HG02642 (cell line): ENCODE measurements around the gene CFLAR.
"Not testable (repeated sequence)": the region's sequence is repeated elsewhere in the genome, so short reads cannot be mapped to it uniquely, and the experiment has no call there.

Experiments used
- ATAC-seq: cut with Tn5 transposase; IDR thresholded peaks from one replicate; pipeline ENCODE4 v1.9.1; 2021; ENCODE audit warnings: mild to moderate bottlenecking; ENCODE audit not compliant: unreplicated experiment, poor library complexity

Gene CFLAR

DNA sequence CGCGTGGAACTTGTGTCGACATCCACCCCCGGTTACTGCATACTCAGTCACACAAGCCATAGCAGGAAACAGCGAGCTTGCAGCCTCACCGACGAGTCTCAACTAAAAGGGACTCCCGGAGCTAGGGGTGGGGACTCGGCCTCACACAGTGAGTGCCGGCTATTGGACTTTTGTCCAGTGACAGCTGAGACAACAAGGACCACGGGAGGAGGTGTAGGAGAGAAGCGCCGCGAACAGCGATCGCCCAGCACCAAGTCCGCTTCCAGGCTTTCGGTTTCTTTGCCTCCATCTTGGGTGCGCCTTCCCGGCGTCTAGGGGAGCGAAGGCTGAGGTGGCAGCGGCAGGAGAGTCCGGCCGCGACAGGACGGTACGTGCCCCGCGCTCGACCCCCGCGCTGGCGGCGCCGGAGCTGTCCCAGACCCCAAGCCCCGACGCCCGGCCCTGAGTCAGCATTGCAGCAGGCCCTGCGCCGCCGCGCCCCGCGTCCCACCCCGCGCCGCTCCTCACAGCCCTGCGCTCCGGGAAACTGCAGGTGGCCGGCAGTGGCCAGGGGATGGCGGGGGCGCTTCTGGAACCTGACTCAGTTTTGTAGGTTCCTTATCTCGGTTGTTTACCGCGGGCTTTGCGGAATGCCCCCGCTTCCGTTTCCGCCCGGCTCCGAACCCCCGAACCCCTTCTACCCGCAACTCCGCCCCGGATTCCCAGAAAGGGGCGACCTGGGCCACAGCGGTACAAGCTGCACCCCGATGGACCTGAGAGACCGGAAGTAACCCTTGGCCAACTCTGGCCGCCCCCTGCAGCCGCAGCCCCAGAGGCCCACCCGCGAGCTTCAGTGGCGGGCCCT is at the start of gene CFLAR:
Gene CFLAR (plus strand): TSS at position 50 of the 844 bp plus-strand sequence. CDS start 13,702 bp downstream, outside the sequence.
- ATAC-seq: peak; percentile 45

DNA sequence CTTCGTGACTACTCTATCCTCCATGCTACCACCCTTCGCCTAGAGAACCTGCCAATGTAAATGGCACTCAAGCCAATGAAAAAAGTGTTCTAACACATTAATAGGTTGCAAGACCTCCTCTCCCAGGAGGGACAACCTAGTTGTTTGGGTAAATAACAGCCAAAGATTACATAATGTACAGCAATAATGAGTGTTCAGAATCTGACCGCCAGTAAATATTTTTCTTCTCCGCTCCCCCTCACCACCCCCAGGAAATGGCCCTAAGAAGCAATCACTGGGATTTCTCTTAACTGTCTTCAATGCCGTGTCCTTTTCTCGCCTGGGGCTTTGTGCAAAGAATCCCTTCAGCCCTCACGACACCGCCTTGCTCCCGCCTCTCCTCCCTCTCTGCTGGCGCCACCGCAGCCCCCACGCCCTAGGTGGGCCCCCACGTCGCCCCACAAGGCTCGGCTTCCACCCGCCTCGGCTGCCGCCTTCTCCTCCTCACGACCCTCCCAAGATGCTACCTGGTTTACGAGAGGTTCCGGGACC is 45.0 kb upstream of the CFLAR start:
- peak; percentile 24 for ATAC-seq

DNA sequence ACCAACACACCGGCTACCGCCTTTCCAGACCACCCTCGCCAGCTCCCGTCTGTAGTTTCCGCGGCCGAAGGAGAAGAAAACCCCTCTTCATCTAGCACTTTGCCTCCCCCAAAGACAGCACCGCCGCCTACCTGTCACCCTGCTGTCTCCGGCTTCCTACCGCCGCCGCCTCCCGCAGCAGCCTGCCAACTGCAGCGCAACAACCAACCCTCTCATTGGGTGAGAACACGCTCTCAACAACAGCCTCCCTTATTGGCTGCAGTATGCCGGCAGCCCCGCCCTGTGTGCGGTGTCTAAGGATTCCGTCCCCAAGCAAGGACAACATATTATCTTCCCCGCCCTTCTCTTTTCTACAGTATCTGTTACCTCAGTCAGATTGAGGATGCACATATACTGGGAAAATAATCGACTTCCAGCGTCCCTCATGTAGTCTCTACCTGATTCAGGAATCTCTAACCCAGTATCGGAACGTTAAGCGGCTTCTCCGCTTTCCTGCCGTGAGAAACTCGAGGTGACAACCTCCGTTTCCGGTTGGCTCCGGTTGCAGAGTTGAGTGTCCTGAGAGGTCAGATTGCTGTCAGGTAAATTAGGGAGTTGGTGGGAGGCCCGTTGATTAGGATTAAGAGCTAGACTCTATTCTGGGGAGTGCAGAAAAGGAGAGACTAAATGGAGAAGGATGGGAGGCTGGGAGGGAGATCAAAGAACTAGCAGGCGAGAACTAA is 44.3 kb upstream of the CFLAR start, which contains the start of the genes HYCC2 and NDUFB3:
Gene HYCC2 (minus strand): TSS at position 193 of the 722 bp plus-strand sequence. CDS start 47,662 bp downstream, outside the sequence.
Gene NDUFB3 (plus strand): TSS at position 523 of the 722 bp plus-strand sequence. CDS start 6,882 bp downstream, outside the sequence.
- ATAC-seq: peak; percentile 99

DNA sequence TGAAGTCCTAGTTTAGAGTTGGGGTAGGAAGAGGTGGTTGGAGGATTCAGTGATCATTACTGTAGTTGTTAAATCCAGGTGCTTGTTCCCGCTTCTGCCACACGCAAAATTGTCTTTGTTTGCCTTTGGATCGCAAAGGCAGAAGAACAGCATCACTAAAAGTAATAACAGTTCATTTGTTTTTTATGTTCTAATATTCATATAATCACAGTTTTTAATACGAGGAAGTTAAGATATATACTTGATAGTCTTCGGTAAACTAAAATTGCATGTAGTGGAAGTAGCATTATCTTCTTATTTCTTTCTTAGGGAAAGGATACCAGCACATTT is 43.8 kb upstream of the CFLAR start:
- ATAC-seq: peak; percentile 0

DNA sequence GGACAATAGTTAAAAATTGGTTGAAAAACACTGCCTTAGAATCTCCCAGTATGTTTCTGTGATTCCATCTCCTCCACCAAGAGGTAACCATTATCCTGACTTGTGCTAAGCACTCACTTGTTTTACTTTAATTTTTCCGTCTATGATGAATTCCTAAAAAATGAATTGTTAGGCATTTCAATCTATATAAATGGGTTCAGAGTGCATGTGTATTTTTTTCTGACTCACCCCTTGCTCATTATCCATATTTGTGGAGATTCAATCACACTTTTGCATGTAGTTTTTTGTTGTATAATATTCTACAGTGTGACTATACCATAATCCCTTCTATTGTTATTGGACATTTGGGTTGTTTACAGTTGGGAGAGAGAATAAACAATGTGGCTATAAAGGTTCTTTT is 42.9 kb upstream of the CFLAR start:
- no peak for ATAC-seq

DNA sequence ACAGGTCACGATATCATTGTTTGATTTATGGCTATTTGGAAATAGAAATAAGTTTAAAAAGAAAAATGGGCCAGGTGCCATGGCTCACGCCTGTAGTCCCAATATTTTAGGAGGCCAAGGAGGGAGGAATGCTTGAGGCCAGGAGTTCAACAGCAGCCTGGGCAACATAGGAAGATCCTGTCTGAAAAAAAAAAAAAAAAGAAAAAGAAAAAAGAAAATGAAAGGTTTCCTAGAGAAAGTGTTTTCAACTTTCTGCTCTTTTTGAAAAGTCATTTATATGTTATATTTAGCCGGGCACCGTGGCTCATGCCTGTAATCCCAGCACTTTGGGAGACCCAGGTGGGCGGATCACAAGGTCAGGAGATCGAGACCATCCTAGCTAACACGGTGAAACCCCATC is 41.0 kb upstream of the CFLAR start:
- no peak for ATAC-seq

DNA sequence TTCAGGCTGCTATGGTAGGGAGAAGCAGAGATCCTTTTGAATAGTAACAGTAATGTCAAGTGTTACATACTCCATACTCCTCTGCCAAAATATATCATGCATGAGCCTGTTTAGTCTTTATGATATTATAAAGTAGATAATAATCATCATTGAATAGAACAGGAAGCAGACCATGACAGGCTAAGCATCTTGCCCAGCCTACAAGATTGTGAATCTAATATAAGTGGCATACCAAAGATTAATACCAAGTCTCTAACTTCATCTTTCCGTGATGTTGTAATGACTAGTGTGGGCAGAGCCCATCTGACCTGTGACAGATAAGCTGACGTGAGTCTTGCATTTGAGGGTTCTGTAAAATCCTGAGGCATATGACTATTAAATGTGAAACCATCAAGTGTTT is 31.1 kb upstream of the CFLAR start:
- ATAC-seq: no peak

DNA sequence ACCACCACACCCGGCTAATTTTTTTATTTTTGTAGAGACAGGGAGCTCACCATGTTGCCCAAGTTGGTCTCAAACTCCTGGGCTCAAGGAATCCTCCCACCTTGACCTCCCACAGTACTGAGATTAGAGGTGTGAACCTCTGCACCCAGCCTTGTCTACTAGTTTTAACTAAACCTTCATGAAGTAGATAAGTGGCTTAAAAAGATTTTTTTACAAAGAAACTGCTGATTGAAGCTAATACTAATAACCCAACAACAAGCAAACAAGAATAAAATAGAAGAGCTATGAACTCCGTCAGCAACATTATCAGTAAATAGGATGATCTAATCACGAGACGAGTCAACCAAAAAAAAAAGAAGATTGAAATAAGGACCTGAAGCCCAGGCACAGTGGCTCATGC is 25.4 kb upstream of the CFLAR start:
- ATAC-seq: no peak

DNA sequence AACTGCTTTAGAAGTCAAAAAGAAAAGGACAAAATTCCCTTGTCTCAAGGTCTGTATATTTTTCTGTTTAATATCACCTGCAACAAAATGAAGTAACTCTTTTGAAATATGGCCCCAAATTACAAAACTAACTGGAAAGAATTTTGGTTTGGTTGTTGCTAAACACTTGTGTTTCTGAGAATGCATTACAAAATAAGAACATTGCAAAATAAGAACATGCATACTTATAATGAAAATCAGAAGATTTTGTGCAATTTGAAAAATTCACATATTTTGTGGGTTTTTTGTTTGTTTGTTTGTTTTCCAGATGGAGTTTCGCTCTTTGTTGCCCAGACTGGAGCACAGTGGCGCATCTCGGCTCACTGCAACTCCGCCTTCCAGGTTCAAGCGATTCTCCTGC is 22.4 kb upstream of the CFLAR start:
- ATAC-seq: no peak

DNA sequence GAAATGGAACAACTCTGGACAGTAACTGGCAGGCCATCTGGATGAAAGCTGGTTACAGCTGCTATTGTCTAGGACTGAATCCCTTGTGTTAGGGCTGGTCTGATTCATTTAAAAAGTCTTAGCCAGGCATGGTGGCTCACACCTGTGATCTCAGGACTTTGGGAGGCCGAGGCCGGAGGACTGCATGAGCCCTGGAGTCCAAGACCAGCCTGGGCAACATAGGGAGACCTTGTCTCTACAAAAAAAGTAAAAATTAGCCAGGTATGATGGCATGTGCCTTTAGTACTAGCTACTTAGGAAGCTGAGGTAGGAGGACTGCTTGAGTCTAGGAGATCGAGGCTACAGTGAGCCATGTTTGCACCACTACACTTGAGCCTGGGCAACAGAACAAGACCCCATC is 15.5 kb upstream of the CFLAR start:
- ATAC-seq: no peak

DNA sequence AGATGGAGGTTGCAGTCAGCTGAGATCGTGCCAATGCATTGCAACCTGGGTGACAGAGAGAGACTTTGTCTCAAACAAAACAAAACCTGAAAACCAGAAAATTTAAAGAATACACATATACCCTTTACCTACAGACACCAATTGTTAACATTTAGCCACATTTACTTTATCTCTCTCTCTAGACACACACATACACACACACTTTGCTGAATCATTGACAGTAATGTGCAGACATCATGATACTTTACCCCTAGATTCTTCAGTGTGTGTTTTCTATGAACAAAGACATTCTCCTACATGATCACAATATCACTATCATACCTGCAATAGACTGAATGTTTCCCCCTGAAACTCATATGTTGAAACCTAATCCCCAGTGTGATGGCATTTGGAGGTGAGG is 10.2 kb upstream of the CFLAR start:
- ATAC-seq: no peak

DNA sequence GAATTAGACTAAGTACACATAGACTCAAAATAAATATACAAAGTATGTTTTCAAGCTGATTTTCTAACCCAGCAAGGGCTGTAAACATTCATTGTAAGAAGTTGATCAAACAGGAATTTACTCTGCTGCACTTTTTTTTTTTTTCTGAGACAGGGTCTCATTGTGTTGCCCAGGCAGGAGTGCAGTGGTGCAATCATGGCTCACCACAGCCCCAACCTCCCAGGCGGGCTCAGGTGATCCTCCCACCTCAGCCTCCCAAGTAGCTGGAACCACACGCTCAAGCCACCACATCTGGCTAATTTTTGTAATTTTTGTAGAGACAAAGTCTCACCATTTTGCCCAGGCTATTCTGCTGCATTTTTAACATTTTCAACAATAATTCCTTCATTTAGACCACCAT is 8.3 kb upstream of the CFLAR start:
- no peak for ATAC-seq

DNA sequence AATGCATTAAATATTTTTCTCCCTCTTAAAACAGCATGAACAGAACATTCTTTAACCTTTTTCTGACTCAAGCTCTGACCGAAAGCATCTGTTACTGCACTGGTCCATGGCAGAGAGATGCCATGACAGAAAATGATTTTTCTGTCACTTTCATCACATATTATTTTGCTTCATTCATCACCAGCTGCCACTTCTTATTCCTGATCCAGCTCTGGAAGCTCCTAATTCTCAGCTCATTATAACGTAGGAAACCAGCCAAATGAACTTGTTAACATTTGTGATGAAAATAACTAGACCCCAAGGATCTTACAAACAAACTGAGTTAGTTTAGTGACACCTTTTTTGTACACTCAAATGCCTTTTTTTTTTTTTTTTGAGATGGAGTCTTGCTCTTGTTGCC is 7.6 kb upstream of the CFLAR start:
- ATAC-seq: no peak

DNA sequence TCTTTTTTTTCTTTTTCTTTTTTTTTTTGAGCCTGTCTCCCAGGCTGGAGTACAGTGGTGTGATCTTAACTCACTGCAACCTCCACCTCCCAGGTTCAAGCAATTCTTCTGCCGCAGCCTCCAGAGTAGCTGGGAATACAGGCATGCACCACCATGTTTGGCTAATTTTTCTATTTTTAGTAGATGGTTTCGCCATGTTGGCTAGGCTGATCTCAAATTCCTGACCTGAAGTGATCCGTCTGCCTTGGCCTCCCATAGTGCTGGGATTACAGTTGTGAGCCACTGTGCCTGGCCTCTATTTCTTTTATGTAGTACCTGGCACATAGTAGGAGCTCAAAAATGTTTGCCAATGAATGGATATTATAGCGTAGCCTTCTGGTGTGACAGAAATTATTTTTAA is 6.8 kb upstream of the CFLAR start:
- no peak for ATAC-seq

DNA sequence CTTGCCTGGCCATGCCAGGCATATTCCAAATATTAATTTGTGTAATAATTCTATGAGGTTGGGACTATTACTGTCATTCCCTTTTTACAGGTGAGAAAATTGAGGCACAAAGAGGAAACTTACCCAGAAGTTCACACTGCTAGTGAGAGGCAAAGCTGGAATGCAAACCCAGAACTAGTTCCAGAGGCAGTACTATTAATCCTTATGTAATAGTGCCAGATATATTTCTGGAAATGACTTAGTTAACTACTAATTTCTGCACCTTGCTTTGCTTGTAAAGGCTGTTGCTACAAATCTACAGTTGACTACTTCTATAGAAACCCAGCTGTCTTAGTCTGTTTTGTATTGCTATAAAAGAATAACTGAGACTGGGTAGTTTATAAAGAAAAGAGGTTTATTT is 5.3 kb upstream of the CFLAR start:
- ATAC-seq: no peak

DNA sequence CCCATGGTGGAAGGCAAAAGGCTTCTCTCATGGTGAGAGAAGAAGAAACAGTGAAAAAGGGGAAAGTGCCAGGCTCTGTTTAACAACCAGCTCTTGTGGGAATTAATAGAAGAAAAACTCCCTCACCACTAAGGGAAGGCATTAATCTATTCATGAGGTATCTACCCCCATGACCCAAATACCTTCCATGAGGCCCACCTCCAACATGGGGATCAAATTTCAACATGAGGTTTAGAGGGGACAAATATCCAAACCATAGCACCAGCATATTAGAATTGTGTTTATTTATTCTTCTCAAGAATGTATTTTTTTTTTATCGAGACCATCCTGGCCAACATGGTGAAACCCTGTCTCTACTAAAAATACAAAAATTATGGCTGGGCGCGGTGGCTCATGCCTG is 4.9 kb upstream of the CFLAR start:
- ATAC-seq: no peak

DNA sequence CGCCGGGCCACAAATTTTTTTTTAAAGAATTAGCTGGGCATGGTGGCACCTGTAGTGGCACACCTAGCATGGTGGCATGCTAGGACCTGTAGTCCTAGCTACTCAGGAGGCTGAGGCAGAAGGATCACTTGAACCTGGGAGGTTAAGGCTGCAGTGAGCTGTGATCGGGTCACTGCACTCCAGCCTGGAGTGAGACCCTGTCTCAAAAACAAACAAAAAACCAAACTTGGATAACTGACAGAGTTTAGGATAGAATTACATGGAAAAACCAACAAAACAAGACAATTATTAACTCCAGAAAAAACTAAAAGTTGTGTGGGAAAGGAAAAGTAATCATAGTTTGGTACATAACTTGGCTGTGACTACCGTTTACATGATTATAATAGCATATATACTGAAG is 1.6 kb upstream of the CFLAR start:
- no peak for ATAC-seq

DNA sequence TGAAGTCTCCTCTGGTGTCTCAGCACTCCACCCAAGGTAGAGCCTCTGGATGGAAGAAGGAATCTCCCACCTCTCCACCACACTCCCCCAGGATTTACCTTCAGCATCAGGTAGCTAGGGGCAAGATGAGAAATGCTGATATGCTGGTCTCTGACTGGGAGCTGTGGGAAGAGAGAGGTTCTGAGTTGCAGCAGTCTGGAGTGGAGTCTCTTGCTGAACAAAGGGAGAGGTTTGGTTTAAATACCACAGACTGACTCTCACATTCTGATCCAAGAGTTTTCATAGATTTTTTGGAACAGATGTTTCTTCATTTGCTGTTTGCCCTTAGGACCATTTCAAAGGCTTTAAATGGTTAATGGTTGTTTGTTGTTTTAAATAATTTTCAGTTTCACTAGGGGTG is 1.1 kb upstream of the CFLAR start:
- ATAC-seq: no peak

DNA sequence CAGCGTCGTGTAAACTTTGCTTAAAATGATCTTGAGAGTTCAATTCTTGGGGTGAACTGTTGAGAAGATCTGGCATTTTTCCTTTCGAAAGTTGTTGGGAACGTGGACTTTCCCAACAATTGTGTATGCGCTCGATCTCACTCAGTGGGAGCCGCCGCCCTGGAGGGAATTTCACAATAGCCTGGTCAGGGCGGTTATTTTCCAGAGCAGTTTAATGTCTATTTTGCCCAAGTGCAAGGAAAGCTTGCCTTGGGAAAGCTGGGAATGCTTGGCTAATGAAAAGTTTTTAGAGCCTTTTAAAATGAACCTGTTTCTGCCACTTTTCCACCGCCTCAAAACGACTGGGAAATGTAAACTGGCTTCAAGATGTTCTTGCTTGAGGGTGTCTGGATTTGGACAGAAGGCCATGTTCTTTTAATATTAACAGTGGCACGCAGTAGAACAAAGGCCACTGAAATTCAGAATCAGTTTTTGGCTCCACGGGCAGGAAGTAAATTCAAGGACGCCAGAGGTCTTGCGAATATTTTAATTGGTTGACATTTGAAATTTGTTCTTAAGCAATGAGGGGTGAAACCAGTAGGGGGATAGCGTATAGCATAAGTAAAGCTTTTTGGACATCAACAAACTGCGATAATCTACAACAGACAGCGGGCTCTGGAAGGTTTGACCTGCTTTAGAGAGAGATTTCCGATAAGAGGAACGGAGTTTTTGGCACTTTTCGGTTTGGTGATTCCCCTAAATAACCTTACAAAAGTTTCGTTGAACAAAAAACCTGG is 1.2 kb downstream of the CFLAR start:
- peak; percentile 17 for ATAC-seq

DNA sequence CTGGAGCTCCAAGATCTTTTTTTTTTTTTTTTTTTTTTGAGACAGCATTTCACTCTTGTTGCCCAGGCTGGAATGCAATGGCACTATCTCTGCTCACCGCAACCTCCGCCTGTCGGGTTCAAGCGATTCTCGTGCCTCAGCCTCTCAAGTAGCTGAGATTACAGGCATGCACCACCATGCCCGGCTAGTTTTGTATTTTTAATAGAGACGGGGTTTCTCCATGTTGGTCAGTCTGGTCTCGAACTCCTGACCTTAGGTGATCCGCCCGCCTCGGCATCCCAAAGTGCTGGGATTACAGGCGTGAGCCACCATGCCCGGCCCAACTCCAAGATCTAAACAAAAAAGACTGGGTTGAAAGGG is 1.8 kb downstream of the CFLAR start:
- ATAC-seq: not testable (repeated sequence)
